ENCODE data around the gene DYNC1H1. TPM values are rescaled to one million over a fixed set of nuclear protein-coding genes. Genes with fewer than 3 reads are reported as not detected.

The DYNC1H1 gene
- total and polyA plus RNA-seq, 2 donors (not counting 1 experiment from before 2014, with no cell fraction given): 73.2 to 257 TPM

Small RNA genes lying within 50 kb of the gene (small RNA-seq; reads per million reads assigned to genes)
- gene AL118558.2 (ENCODE audit: insufficient read length, low read depth, low replicate concordance): not detected
- not detected for gene RN7SL472P (ENCODE audit: insufficient read length, low read depth, low replicate concordance)

Other genes with a start within 250 kb of the DYNC1H1 start
- gene PPP2R5C, start 202.9 kb upstream of the DYNC1H1 start, total RNA-seq: 330 and 337 TPM in 2 replicates
- 91.7 and 113 TPM in 2 replicates for gene PPP2R5C, start 202.9 kb upstream of the DYNC1H1 start, polyA plus RNA-seq
- gene HSP90AA1, start 122.5 kb downstream of the DYNC1H1 start, total RNA-seq: 222 and 225 TPM in 2 replicates
- gene HSP90AA1, start 122.5 kb downstream of the DYNC1H1 start, polyA plus RNA-seq: 190 and 418 TPM in 2 replicates
- gene WDR20, start 175.3 kb downstream of the DYNC1H1 start, total RNA-seq: 62.8 and 64.0 TPM in 2 replicates
- gene WDR20, start 175.3 kb downstream of the DYNC1H1 start, polyA plus RNA-seq: 12.4 and 16.0 TPM in 2 replicates